ENCODE results near the gene KCNJ6.

KCNJ6 gene

GRCh38 chr21:37595944-37596343 is 320.3 kb downstream of the KCNJ6 start:
- no peak for TF ChIP-seq PATZ1 (CRISPR knock-in tag; IDR thresholded peaks at IDR 0.05; ENCODE audit: borderline replicate concordance)
- no peak for TF ChIP-seq TOX (CRISPR knock-in tag; IDR thresholded peaks at IDR 0.05; ENCODE audit: borderline replicate concordance)
- TF ChIP-seq POU6F1 (CRISPR knock-in tag; IDR thresholded peaks at IDR 0.05; ENCODE audit: borderline replicate concordance, low read depth): no peak
- no peak for TF ChIP-seq TSHZ2 (CRISPR knock-in tag; IDR thresholded peaks at IDR 0.05)
- TF ChIP-seq ZC3H10 (CRISPR knock-in tag; IDR thresholded peaks at IDR 0.05): no peak
- TF ChIP-seq ARNTL (CRISPR knock-in tag; IDR thresholded peaks at IDR 0.05; ENCODE audit: borderline replicate concordance, low read depth): no peak
- TF ChIP-seq ISL1 (CRISPR knock-in tag; IDR thresholded peaks at IDR 0.05): no peak
- no peak for TF ChIP-seq ZFP30 (CRISPR knock-in tag; IDR thresholded peaks at IDR 0.05)
- no peak for ATAC-seq

GRCh38 chr21:37594472-37594951 is 321.7 kb downstream of the KCNJ6 start:
- no peak for ATAC-seq
- no peak for TF ChIP-seq ZNF70 (CRISPR knock-in tag; IDR thresholded peaks at IDR 0.05)
- no peak for TF ChIP-seq ZNF565 (CRISPR knock-in tag; conservative IDR thresholded peaks at IDR 0.05; ENCODE audit: low read depth)
- TF ChIP-seq ISL1 (CRISPR knock-in tag; IDR thresholded peaks at IDR 0.05): no peak
- TF ChIP-seq GLIS3 (CRISPR knock-in tag; IDR thresholded peaks at IDR 0.05): no peak
- TF ChIP-seq PATZ1 (CRISPR knock-in tag; IDR thresholded peaks at IDR 0.05; ENCODE audit: borderline replicate concordance): no peak
- no peak for TF ChIP-seq POU6F1 (CRISPR knock-in tag; IDR thresholded peaks at IDR 0.05; ENCODE audit: borderline replicate concordance, low read depth)
- TF ChIP-seq TOX (CRISPR knock-in tag; IDR thresholded peaks at IDR 0.05; ENCODE audit: borderline replicate concordance): no peak
- TF ChIP-seq CSRNP3 (CRISPR knock-in tag; IDR thresholded peaks at IDR 0.05): no peak
- TF ChIP-seq TCF4 (CRISPR knock-in tag; IDR thresholded peaks at IDR 0.05; ENCODE audit: borderline replicate concordance): no peak
- no peak for TF ChIP-seq TSHZ2 (CRISPR knock-in tag; IDR thresholded peaks at IDR 0.05)
- TF ChIP-seq PPARA (CRISPR knock-in tag; IDR thresholded peaks at IDR 0.05; ENCODE audit: borderline replicate concordance): no peak
- TF ChIP-seq SNAI2 (CRISPR knock-in tag; IDR thresholded peaks at IDR 0.05): no peak
- TF ChIP-seq CREB5 (CRISPR knock-in tag; IDR thresholded peaks at IDR 0.05; ENCODE audit: low read depth): no peak
- TF ChIP-seq ESRRG (CRISPR knock-in tag; IDR thresholded peaks at IDR 0.05): no peak

All from SK-N-SH treated with all-trans-retinoic acid at 6 μM for 48 hours (cell line).